ENCODE measurements around the gene SVBP. TPM values are rescaled to one million over a fixed set of nuclear protein-coding genes. Genes with fewer than 3 reads are reported as not detected.

The SVBP gene
- total RNA-seq, 2 experiments from 2014 or later, result 17.1 to 18.0 TPM

DNA sequence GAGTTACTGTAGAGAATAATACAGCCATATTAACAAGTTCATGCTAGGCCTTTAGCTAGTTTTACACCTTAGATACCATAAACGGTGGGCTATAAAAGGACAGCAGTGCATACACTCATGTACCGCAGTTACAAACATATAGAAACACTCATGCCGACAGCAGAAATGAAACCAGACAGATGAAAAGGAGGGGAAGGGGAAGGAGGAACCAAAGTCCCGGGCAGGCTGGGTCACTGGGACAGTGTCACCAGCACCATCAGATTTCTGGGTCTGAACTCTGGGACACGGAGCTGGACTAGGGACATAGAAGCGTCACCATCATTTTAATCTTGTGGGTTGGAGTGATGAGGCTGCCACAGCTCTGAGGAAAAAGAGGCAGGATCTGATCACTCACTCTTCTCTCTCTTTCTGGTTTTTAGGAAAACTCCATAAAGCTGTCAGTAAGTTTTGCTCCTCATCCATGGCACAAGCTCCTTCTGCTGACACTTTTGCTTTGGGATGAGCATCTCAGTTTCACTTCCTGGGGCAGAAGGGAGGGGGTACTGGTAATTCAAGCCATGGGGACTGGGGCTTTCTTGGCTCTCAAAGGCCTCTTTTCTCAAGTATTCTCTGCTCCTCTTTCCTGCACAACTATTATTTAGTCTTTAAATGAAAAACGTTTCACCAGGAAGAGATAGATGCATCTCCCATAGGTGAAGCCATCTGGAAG is 21.4 kb upstream of the SVBP start:
- ChIA-PET CTCF (interaction anchor here (1.0 to 1.8 kb wide), 3 partner anchors 8 to 235 kb away, joined by 3 to 11 read pairs (median 3); partner anchors contain the start of genes ERMAP, SVBP and ZNF691), POLR2A (no interaction called here)
- Mint-ChIP-seq H3K9me3 (ENCODE audit: insufficient read depth) (no peaks in the 10 kb centered on the region), H3K36me3 (ENCODE audit: low read depth) (peaks cover 2% of the 10 kb centered on the region), H3K27ac (no peak overlapping the region), H3K4me1 (ENCODE audit: low read depth) (peaks cover 2% of the 10 kb centered on the region), H3K4me3 (no peak overlapping the region), H3K27me3 (ENCODE audit: low read depth) (no peaks in the 10 kb centered on the region)
- ATAC-seq, result no peak
- DNase-seq, result no peak

GRCh38 chr1:42837709-42838108 is 20.5 kb upstream of the SVBP start:
- DNase-seq (no peak), ATAC-seq (no peak)
- POLR2A ChIA-PET, result no interaction called here
- Mint-ChIP-seq H3K4me3 (no peak overlapping the region), H3K9me3 (ENCODE audit: insufficient read depth) (no peaks in the 10 kb centered on the region), H3K27ac (no peak overlapping the region), H3K4me1 (ENCODE audit: low read depth) (peaks cover 2% of the 10 kb centered on the region), H3K27me3 (ENCODE audit: low read depth) (no peaks in the 10 kb centered on the region), H3K36me3 (ENCODE audit: low read depth) (no peaks in the 10 kb centered on the region)
- CTCF ChIA-PET, result interaction anchor here (1.0 to 1.8 kb wide), 3 partner anchors 9 to 236 kb away, joined by 3 to 11 read pairs (median 3); partner anchors contain the start of genes ERMAP, SVBP and ZNF691

GRCh38 chr1:42835422-42835821 is 18.2 kb upstream of the SVBP start:
- ATAC-seq (no peak), DNase-seq (no peak)
- Mint-ChIP-seq H3K9me3 (ENCODE audit: insufficient read depth) (no peaks in the 10 kb centered on the region), H3K36me3 (ENCODE audit: low read depth) (no peaks in the 10 kb centered on the region), H3K27me3 (ENCODE audit: low read depth) (no peaks in the 10 kb centered on the region), H3K4me1 (ENCODE audit: low read depth) (peaks cover 2% of the 10 kb centered on the region), H3K27ac (no peak overlapping the region), H3K4me3 (no peak overlapping the region)
- CTCF ChIA-PET, result interaction anchor here (1.4 to 1.6 kb wide), 3 partner anchors 11 to 57 kb away, joined by 3 to 6 read pairs (median 4); partner anchors contain the start of genes ERMAP, SVBP and ZNF691
- POLR2A ChIA-PET, result interaction anchor here (0.9 kb wide), 1 partner anchor 11 kb away, joined by 4 read pairs; the partner anchor contains the start of gene ZNF691

GRCh38 chr1:42834803-42835202 is 17.6 kb upstream of the SVBP start:
- Mint-ChIP-seq H3K27ac (no peak overlapping the region), H3K9me3 (ENCODE audit: insufficient read depth) (no peaks in the 10 kb centered on the region), H3K4me3 (no peak overlapping the region), H3K36me3 (ENCODE audit: low read depth) (no peaks in the 10 kb centered on the region), H3K4me1 (ENCODE audit: low read depth) (peaks cover 2% of the 10 kb centered on the region), H3K27me3 (ENCODE audit: low read depth) (no peaks in the 10 kb centered on the region)
- CTCF ChIA-PET, result interaction anchor here (1.4 to 1.6 kb wide), 2 partner anchors 11 to 18 kb away, joined by 3 to 6 read pairs; partner anchors contain the start of genes ERMAP, SVBP and ZNF691
- no peak for DNase-seq
- no peak for ATAC-seq
- POLR2A ChIA-PET, result interaction anchor here (0.9 kb wide), 1 partner anchor 12 kb away, joined by 4 read pairs; the partner anchor contains the start of gene ZNF691

- ATAC-seq (no peak), DNase-seq (no peak)
- H3K27ac Mint-ChIP-seq, result no peak overlapping the region
- peaks cover 2% of the 10 kb centered on the region for H3K4me1 Mint-ChIP-seq (ENCODE audit: low read depth)
- no peaks in the 10 kb centered on the region for H3K27me3 Mint-ChIP-seq (ENCODE audit: low read depth)
- H3K4me3 Mint-ChIP-seq, result no peak overlapping the region
- ChIA-PET POLR2A (no interaction called here), CTCF (no interaction called here)
- H3K36me3 Mint-ChIP-seq (ENCODE audit: low read depth), result no peaks in the 10 kb centered on the region
- H3K9me3 Mint-ChIP-seq (ENCODE audit: insufficient read depth), result no peaks in the 10 kb centered on the region
Observed at GRCh38 chr1:42833981-42834380, 16.8 kb upstream of the SVBP start.

DNA sequence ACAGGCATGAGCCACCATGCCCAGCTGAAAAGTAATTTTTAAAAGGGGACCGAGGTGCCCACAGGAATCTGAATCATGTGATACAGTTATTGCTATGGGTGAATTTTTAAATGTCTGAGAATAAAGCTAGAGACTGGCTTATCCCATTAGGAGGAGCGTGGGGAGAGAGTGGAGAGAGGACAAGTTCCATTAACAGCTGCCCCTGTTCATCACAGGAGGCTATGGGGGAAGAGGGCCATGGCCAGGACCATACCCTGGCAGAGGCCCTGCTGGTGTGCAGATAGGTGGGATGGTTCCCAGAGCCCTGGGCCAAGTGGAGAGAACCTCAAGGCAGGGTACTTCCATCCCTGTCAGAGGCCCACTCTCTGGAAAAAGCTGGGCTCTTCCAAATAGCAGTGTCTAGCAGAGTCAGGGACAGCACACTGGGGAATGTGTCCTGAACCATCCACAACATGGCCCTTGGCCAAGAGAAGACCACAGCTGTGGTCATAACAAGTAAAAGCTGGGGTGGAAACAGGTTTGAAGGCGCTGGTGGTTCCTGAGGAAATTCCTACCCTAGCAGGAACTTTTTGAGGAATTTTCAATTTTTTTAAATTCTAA is 15.5 kb upstream of the SVBP start:
- no peaks in the 10 kb centered on the region for H3K9me3 Mint-ChIP-seq (ENCODE audit: insufficient read depth)
- peaks cover 2% of the 10 kb centered on the region for H3K4me1 Mint-ChIP-seq (ENCODE audit: low read depth)
- H3K36me3 Mint-ChIP-seq (ENCODE audit: low read depth), result no peaks in the 10 kb centered on the region
- no peak overlapping the region for H3K27ac Mint-ChIP-seq
- ATAC-seq (no peak), DNase-seq (no peak)
- ChIA-PET CTCF (interaction anchor here (0.8 kb wide), 1 partner anchor 13 kb away, joined by 3 read pairs; the partner anchor contains the start of gene ZNF691), POLR2A (interaction anchor here (1.0 kb wide), 1 partner anchor 13 kb away, joined by 3 read pairs; the partner anchor contains the start of gene ZNF691)
- H3K27me3 Mint-ChIP-seq (ENCODE audit: low read depth), result no peaks in the 10 kb centered on the region
- H3K4me3 Mint-ChIP-seq, result no peak overlapping the region

GRCh38 chr1:42831273-42831672 is 14.1 kb upstream of the SVBP start:
- no peak overlapping the region for H3K27ac Mint-ChIP-seq
- H3K27me3 Mint-ChIP-seq (ENCODE audit: low read depth), result no peaks in the 10 kb centered on the region
- no peaks in the 10 kb centered on the region for H3K36me3 Mint-ChIP-seq (ENCODE audit: low read depth)
- no peaks in the 10 kb centered on the region for H3K9me3 Mint-ChIP-seq (ENCODE audit: insufficient read depth)
- H3K4me3 Mint-ChIP-seq, result no peak overlapping the region
- ATAC-seq (no peak), DNase-seq (no peak)
- POLR2A ChIA-PET, result no interaction called here
- no peaks in the 10 kb centered on the region for H3K4me1 Mint-ChIP-seq (ENCODE audit: low read depth)
- CTCF ChIA-PET, result no interaction called here

DNA sequence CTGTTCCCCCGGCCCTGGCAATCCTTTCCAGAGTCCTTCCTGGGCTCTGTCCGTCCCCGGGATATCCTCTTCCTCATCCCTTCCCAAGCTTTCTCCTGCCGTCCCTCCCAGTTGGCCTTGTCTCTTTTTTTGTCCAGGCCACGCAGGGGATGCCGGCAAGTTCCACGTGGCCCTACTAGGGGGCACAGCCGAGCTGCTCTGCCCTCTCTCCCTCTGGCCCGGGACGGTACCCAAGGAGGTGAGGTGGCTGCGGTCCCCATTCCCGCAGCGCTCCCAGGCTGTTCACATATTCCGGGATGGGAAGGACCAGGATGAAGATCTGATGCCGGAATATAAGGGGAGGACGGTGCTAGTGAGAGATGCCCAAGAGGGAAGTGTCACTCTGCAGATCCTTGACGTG is 13.4 kb upstream of the SVBP start:
- Mint-ChIP-seq H3K9me3 (ENCODE audit: insufficient read depth) (no peaks in the 10 kb centered on the region), H3K27ac (no peak overlapping the region), H3K4me1 (ENCODE audit: low read depth) (no peaks in the 10 kb centered on the region), H3K27me3 (ENCODE audit: low read depth) (no peaks in the 10 kb centered on the region), H3K36me3 (ENCODE audit: low read depth) (no peaks in the 10 kb centered on the region), H3K4me3 (no peak overlapping the region)
- ATAC-seq, result no peak
- no peak for DNase-seq
- ChIA-PET CTCF (interaction anchor here (1.9 kb wide), 1 partner anchor 16 kb away, joined by 5 read pairs; the partner anchor contains the start of gene ZNF691), POLR2A (no interaction called here)

- Mint-ChIP-seq H3K27me3 (ENCODE audit: low read depth) (no peaks in the 10 kb centered on the region), H3K4me3 (no peak overlapping the region), H3K27ac (no peak overlapping the region), H3K36me3 (ENCODE audit: low read depth) (peaks cover 5% of the 10 kb centered on the region), H3K4me1 (ENCODE audit: low read depth) (peaks cover 12% of the 10 kb centered on the region), H3K9me3 (ENCODE audit: insufficient read depth) (no peaks in the 10 kb centered on the region)
- DNase-seq (no peak), ATAC-seq (no peak)
- CTCF ChIA-PET, result interaction anchor here (0.6 to 1.3 kb wide), 5 partner anchors 22 to 249 kb away, joined by 3 to 4 read pairs (median 3); no protein-coding TSS in a partner anchor
- POLR2A ChIA-PET, result no interaction called here
Observed at GRCh38 chr1:42825036-42825851, 8.0 kb upstream of the SVBP start.

- Mint-ChIP-seq H3K36me3 (ENCODE audit: low read depth) (peaks cover 5% of the 10 kb centered on the region), H3K27ac (no peak overlapping the region), H3K4me3 (no peak overlapping the region), H3K27me3 (ENCODE audit: low read depth) (no peaks in the 10 kb centered on the region), H3K9me3 (ENCODE audit: insufficient read depth) (no peaks in the 10 kb centered on the region), H3K4me1 (ENCODE audit: low read depth) (peaks cover 12% of the 10 kb centered on the region)
- no peak for ATAC-seq
- no peak for DNase-seq
- ChIA-PET CTCF (interaction anchor here (0.7 to 1.3 kb wide), 4 partner anchors 23 to 249 kb away, joined by 3 to 4 read pairs (median 3); no protein-coding TSS in a partner anchor), POLR2A (no interaction called here)
Observed at GRCh38 chr1:42824481-42825035, 7.4 kb upstream of the SVBP start.

GRCh38 chr1:42822800-42823392 is 5.7 kb upstream of the SVBP start:
- H3K27ac Mint-ChIP-seq, result no peak overlapping the region
- no peaks in the 10 kb centered on the region for H3K9me3 Mint-ChIP-seq (ENCODE audit: insufficient read depth)
- ATAC-seq (no peak), DNase-seq (no peak)
- peaks cover 15% of the 10 kb centered on the region for H3K4me1 Mint-ChIP-seq (ENCODE audit: low read depth)
- H3K4me3 Mint-ChIP-seq, result no peak overlapping the region
- peaks cover 5% of the 10 kb centered on the region for H3K36me3 Mint-ChIP-seq (ENCODE audit: low read depth)
- ChIA-PET CTCF (interaction anchor here (0.6 to 1.1 kb wide), 2 partner anchors 24 to 27 kb away, joined by 3 read pairs; partner anchors contain the start of gene ZNF691), POLR2A (no interaction called here)
- H3K27me3 Mint-ChIP-seq (ENCODE audit: low read depth), result no peaks in the 10 kb centered on the region

Measured in activated CD8-positive, alpha-beta T cell treated with anti-CD3 and anti-CD28 coated beads, Interleukin-2, amount 10 ng/mL, durations not matched to agents 7 days and 5 days (primary cell).